GM23248 (cell line): ENCODE results near the gene KLF13. TPM values are rescaled to one million over a fixed set of nuclear protein-coding genes. Genes with fewer than 3 reads are reported as not detected.

Source experiments
- DNase-seq: peaks from one replicate; pipeline ENCODE4 v3.0.0-alpha.2; 2015
- H2AFZ ChIP-seq: fragments of 200-600 bp; sonication (generic); 2 replicates; pipeline ENCODE4 v1.6.1; 2016; ENCODE audit warnings: antibody characterized with exemption
- H3F3A ChIP-seq: fragments of 200-600 bp; sonication (generic); 2 replicates; pipeline ENCODE4 v1.6.1; 2016; ENCODE audit warnings: mild to moderate bottlenecking, antibody characterized with exemption, mixed run types; ENCODE audit not compliant: insufficient read depth
- H3K27ac ChIP-seq: fragments of 200-600 bp; sonication (generic); 2 replicates; pipeline ENCODE4 v1.5.1; 2016; ENCODE audit warnings: mild to moderate bottlenecking
- H3K27me3 ChIP-seq: fragments of 200-600 bp; sonication (generic); replicated peaks from 2 replicates; pipeline ENCODE4 v1.6.1; 2016; ENCODE audit warnings: mild to moderate bottlenecking; ENCODE audit not compliant: insufficient read depth
- H3K36me3 ChIP-seq: fragments of 200-600 bp; sonication (generic); 2 replicates; pipeline ENCODE4 v1.6.1; 2016; ENCODE audit warnings: low read depth, mild to moderate bottlenecking
- H3K4me1 ChIP-seq: fragments of 200-600 bp; sonication (generic); 2 replicates; pipeline ENCODE4 v1.6.1; 2016; ENCODE audit warnings: mild to moderate bottlenecking; ENCODE audit not compliant: insufficient read depth
- H3K4me2 ChIP-seq: fragments of 200-600 bp; sonication (generic); one replicate; pipeline ENCODE4 v1.6.1; 2016; ENCODE audit warnings: mild to moderate bottlenecking; ENCODE audit not compliant: unreplicated experiment
- H3K4me3 ChIP-seq: fragments of 200-600 bp; sonication (generic); 2 replicates; pipeline ENCODE4 v1.5.1; 2016; ENCODE audit warnings: mild to moderate bottlenecking
- H3K79me2 ChIP-seq: fragments of 200-600 bp; sonication (generic); 2 replicates; pipeline ENCODE4 v1.6.1; 2016; ENCODE audit warnings: mild to moderate bottlenecking; ENCODE audit not compliant: insufficient read depth
- H3K9ac ChIP-seq: fragments of 200-600 bp; sonication (generic); 2 replicates; pipeline ENCODE4 v1.6.1; 2016; ENCODE audit warnings: mild to moderate bottlenecking
- H3K9me2 ChIP-seq: fragments of 200-600 bp; sonication (generic); 2 replicates; pipeline ENCODE4 v1.6.1; 2016; ENCODE audit warnings: mixed run types, mild to moderate bottlenecking, moderate library complexity; ENCODE audit not compliant: insufficient read depth
- H3K9me3 ChIP-seq: fragments of 200-600 bp; sonication (generic); one replicate; pipeline ENCODE4 v1.6.1; 2017; ENCODE audit warnings: low read depth
- H4K20me1 ChIP-seq: fragments of 200-600 bp; sonication (generic); 2 replicates; pipeline ENCODE4 v1.6.0; 2016; ENCODE audit not compliant: insufficient read depth
- EZH2 ChIP-seq: fragments of 200-600 bp; sonication (generic); IDR thresholded peaks from 2 replicates; pipeline ENCODE4 v1.6.1; 2018; ENCODE audit warnings: antibody characterized with exemption, mild to moderate bottlenecking; ENCODE audit not compliant: insufficient read depth, poor library complexity, severe bottlenecking
- EZH2phosphoT487 ChIP-seq: fragments of 200-600 bp; sonication (generic); IDR thresholded peaks from 2 replicates; pipeline ENCODE4 v1.6.1; 2018; ENCODE audit warnings: antibody characterized with exemption, moderate library complexity, mild to moderate bottlenecking, low read depth; ENCODE audit not compliant: insufficient read depth
- WGBS, 2 experiments: methylation state at CpG; one replicate each; pipeline ENCODE4 v1.1.6; 2015 to 2017; ENCODE audit warnings: low lambda C conversion rate in 2 of 2, low coverage in 1 of 2; ENCODE audit errors: missing lambda C conversion rate in 2 of 2; 5-methylcytosine and 5-hydroxymethylcytosine counted together
- in situ Hi-C: fragments of 300-500 bp; cut with MboI; formaldehyde crosslinking; loops from 2 replicates; pipeline ENCODE4 v1.15.0; 2020
- polyA plus RNA-seq: library from polyadenylated mRNA; unstranded; fragments of >200 nt; fragmentation: Nextera tagmentation; extraction: Ambion mirVana; gene quantifications from 2 replicates; pipeline ENCODE4 v1.2.1, GENCODE V29; 2016
- total RNA-seq: library from RNA; depleted of rRNA; stranded (reverse); fragments of >200 nt; shearing (Covaris generic); gene quantifications from 2 replicates; pipeline ENCODE4 v1.2.3, GENCODE V29; 2014

Gene KLF13
- total and polyA plus RNA-seq, 2 experiments from 2014 or later, result 8.0 to 38.9 TPM

- H3K27ac ChIP-seq, result no peak overlapping the region
- in situ Hi-C loops, result no loop called here
- H3K36me3 ChIP-seq, result no peaks in the 10 kb centered on the region
- H3K27me3 ChIP-seq, result no peaks in the 10 kb centered on the region
- no peaks in the 10 kb centered on the region for H3K9me2 ChIP-seq
- no peak overlapping the region for H3K4me2 ChIP-seq
- TF ChIP-seq EZH2phosphoT487, result no peak
- TF ChIP-seq EZH2, result no peak
- H3F3A ChIP-seq, result peaks cover 31% of the 10 kb centered on the region
- no peak overlapping the region for H3K4me3 ChIP-seq
- H3K9ac ChIP-seq, result no peak overlapping the region
- H2AFZ ChIP-seq, result no peak overlapping the region
- H3K79me2 ChIP-seq, result no peaks in the 10 kb centered on the region
- no peaks in the 10 kb centered on the region for H3K9me3 ChIP-seq
- H3K4me1 ChIP-seq, result peaks cover 18% of the 10 kb centered on the region
- WGBS, 2 experiments, result 73 to 74% methylated on average over 4 of the region's 4 CpGs
- DNase-seq, result no peak
- no peaks in the 10 kb centered on the region for H4K20me1 ChIP-seq
Measured at GRCh38 chr15:31384568-31384967, 57.9 kb downstream of the KLF13 start.

- no peaks in the 10 kb centered on the region for H3K9me2 ChIP-seq
- peaks cover 31% of the 10 kb centered on the region for H3F3A ChIP-seq
- H3K36me3 ChIP-seq, result no peaks in the 10 kb centered on the region
- no peak overlapping the region for H3K4me3 ChIP-seq
- H3K9me3 ChIP-seq, result no peaks in the 10 kb centered on the region
- DNase-seq, result no peak
- no peak overlapping the region for H3K9ac ChIP-seq
- no peak overlapping the region for H3K4me2 ChIP-seq
- peaks cover 18% of the 10 kb centered on the region for H3K4me1 ChIP-seq
- 75 to 81% methylated on average over 3 of the region's 3 CpGs for WGBS, 2 experiments
- H3K27ac ChIP-seq, result no peak overlapping the region
- no peaks in the 10 kb centered on the region for H3K79me2 ChIP-seq
- H2AFZ ChIP-seq, result no peak overlapping the region
- in situ Hi-C loops, result no loop called here
- TF ChIP-seq EZH2 (no peak), EZH2phosphoT487 (no peak)
- H4K20me1 ChIP-seq, result no peaks in the 10 kb centered on the region
- no peaks in the 10 kb centered on the region for H3K27me3 ChIP-seq
Measured at GRCh38 chr15:31385736-31386135, 59.1 kb downstream of the KLF13 start.

- DNase-seq, result peak; percentile 24
- WGBS, 2 experiments, result 85 to 91% methylated on average over 2 of the region's 2 CpGs
- Histone ChIP-seq H4K20me1 (no peaks in the 10 kb centered on the region), H3K36me3 (no peaks in the 10 kb centered on the region), H3F3A (peaks cover 31% of the 10 kb centered on the region), H3K4me3 (no peak overlapping the region), H2AFZ (no peak overlapping the region), H3K9ac (no peak overlapping the region), H3K27ac (peak overlapping the region; percentile 41), H3K4me1 (peaks cover 18% of the 10 kb centered on the region), H3K27me3 (no peaks in the 10 kb centered on the region), H3K79me2 (no peaks in the 10 kb centered on the region), H3K9me2 (no peaks in the 10 kb centered on the region), H3K4me2 (peak overlapping the region; percentile 18), H3K9me3 (no peaks in the 10 kb centered on the region)
- no peak for TF ChIP-seq EZH2phosphoT487
- no peak for TF ChIP-seq EZH2
- in situ Hi-C loops, result no loop called here
Measured at GRCh38 chr15:31387092-31387478, 60.5 kb downstream of the KLF13 start.

- Histone ChIP-seq H3K9me2 (no peaks in the 10 kb centered on the region), H3K9ac (no peak overlapping the region), H3K36me3 (no peaks in the 10 kb centered on the region), H3K27me3 (no peaks in the 10 kb centered on the region), H3F3A (peaks cover 31% of the 10 kb centered on the region), H3K4me2 (peak overlapping the region; percentile 18), H4K20me1 (no peaks in the 10 kb centered on the region), H3K4me1 (peaks cover 18% of the 10 kb centered on the region), H3K79me2 (no peaks in the 10 kb centered on the region), H3K4me3 (no peak overlapping the region), H2AFZ (no peak overlapping the region), H3K9me3 (no peaks in the 10 kb centered on the region), H3K27ac (peak overlapping the region; percentile 41)
- TF ChIP-seq EZH2, result no peak
- TF ChIP-seq EZH2phosphoT487, result no peak
- in situ Hi-C loops, result no loop called here
- peak; percentile 46 for DNase-seq
- 27 to 28% methylated on average over 6 of the region's 6 CpGs for WGBS, 2 experiments
Measured at GRCh38 chr15:31387479-31388118, 61.0 kb downstream of the KLF13 start.

- no peak for DNase-seq
- no peaks in the 10 kb centered on the region for H3K9me3 ChIP-seq
- 97 to 99% methylated on average over 4 of the region's 4 CpGs for WGBS, 2 experiments
- H3K9ac ChIP-seq, result no peak overlapping the region
- in situ Hi-C loops, result no loop called here
- H3K36me3 ChIP-seq, result no peaks in the 10 kb centered on the region
- H3K79me2 ChIP-seq, result no peaks in the 10 kb centered on the region
- H3K27ac ChIP-seq, result no peak overlapping the region
- H3K4me2 ChIP-seq, result no peak overlapping the region
- peaks cover 32% of the 10 kb centered on the region for H3F3A ChIP-seq
- no peaks in the 10 kb centered on the region for H3K27me3 ChIP-seq
- no peak overlapping the region for H2AFZ ChIP-seq
- H3K4me1 ChIP-seq, result peaks cover 18% of the 10 kb centered on the region
- H4K20me1 ChIP-seq, result no peaks in the 10 kb centered on the region
- no peak overlapping the region for H3K4me3 ChIP-seq
- no peak for TF ChIP-seq EZH2
- no peak for TF ChIP-seq EZH2phosphoT487
- H3K9me2 ChIP-seq, result no peaks in the 10 kb centered on the region
Measured at GRCh38 chr15:31389576-31389975, 62.9 kb downstream of the KLF13 start.
